ENCODE measurements around the gene FKTN. TPM values are rescaled to one million over a fixed set of nuclear protein-coding genes. Genes with fewer than 3 reads are reported as not detected.

Gene FKTN
- total and polyA plus RNA-seq, 9 of the 15 experiments (the other 6 are each of a cell fraction or from before 2014, with no cell fraction given) = 5.4 to 16.3 (median 10.4) TPM

DNA sequence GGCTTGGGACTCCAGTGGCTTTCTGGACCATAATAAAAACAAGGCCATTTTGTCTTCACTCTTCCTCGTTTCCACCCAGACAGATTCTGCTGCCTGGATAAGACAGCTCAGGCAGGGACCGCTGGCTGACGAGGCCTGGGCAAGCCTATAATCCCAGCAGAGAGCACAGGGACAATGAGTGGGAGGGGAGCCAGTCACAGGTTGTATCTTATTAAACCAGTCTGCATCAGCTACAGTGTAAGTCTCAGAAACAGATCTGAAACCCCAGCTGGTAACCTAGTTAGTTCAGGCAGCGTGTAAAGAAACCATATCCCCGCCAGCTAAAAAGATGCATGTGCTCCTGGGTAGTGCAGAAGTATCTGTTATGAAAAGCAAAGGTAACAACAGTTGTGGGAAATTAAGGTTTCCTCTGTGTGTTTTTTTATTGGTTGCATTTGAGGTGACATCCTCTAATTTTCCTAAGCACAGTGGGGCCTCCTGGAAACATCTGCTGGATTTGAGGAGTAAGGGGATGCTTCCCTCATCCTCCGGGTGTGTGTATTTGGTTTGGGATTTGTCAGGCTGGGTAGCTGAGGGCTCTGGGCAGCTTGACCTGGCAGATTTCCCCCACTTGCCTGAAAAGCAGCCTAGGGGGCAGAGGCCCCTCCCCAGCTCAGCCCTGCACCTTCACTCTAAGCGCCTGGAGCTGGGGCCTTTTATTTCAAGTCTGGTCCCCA is 89.1 kb downstream of the FKTN start (continued):
- TF ChIP-seq, protein P1, sequence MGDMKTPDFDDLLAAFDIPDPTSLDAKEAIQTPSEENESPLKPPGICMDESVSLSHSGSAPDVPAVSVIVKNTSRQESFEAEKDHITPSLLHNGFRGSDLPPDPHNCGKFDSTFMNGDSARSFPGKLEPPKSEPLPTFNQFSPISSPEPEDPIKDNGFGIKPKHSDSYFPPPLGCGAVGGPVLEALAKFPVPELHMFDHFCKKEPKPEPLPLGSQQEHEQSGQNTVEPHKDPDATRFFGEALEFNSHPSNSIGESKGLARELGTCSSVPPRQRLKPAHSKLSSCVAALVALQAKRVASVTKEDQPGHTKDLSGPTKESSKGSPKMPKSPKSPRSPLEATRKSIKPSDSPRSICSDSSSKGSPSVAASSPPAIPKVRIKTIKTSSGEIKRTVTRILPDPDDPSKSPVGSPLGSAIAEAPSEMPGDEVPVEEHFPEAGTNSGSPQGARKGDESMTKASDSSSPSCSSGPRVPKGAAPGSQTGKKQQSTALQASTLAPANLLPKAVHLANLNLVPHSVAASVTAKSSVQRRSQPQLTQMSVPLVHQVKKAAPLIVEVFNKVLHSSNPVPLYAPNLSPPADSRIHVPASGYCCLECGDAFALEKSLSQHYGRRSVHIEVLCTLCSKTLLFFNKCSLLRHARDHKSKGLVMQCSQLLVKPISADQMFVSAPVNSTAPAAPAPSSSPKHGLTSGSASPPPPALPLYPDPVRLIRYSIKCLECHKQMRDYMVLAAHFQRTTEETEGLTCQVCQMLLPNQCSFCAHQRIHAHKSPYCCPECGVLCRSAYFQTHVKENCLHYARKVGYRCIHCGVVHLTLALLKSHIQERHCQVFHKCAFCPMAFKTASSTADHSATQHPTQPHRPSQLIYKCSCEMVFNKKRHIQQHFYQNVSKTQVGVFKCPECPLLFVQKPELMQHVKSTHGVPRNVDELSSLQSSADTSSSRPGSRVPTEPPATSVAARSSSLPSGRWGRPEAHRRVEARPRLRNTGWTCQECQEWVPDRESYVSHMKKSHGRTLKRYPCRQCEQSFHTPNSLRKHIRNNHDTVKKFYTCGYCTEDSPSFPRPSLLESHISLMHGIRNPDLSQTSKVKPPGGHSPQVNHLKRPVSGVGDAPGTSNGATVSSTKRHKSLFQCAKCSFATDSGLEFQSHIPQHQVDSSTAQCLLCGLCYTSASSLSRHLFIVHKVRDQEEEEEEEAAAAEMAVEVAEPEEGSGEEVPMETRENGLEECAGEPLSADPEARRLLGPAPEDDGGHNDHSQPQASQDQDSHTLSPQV (IDR thresholded peaks at IDR 0.05) = 0 out of 2 replicates have a peak, but pooled peaks have one; percentile 47
- peak; percentile 68; the same call in 1 of the 2 replicates for TF ChIP-seq VEZF1 (CRISPR knock-in tag; IDR thresholded peaks at IDR 0.05)
- TF ChIP-seq MGA (IDR thresholded peaks at IDR 0.05) = peak; percentile 29; the same call in 1 of the 2 replicates
- TF ChIP-seq NRF1 (conservative IDR thresholded peaks at IDR 0.05 in 1 of 2, IDR thresholded peaks at IDR 0.05 in 1 of 2) = peak in 1 of 2 experiments; percentile 38; a peak in 1 of 4 replicates
- TF ChIP-seq GTF2E2 (tag; IDR thresholded peaks at IDR 0.05) = no peak
- no peak for TF ChIP-seq HDAC2 (IDR thresholded peaks at IDR 0.05)
- TF ChIP-seq PRPF4 (IDR thresholded peaks at IDR 0.05; ENCODE audit: insufficient read depth, low read depth, low read length, poor library complexity, severe bottlenecking) = no peak
- TF ChIP-seq HNRNPUL1 (IDR thresholded peaks at IDR 0.05; ENCODE audit: low read length) = 0 out of 2 replicates have a peak, but pooled peaks have one; percentile 1
